ENCODE measurements around the gene CPEB4.

Gene CPEB4

DNA sequence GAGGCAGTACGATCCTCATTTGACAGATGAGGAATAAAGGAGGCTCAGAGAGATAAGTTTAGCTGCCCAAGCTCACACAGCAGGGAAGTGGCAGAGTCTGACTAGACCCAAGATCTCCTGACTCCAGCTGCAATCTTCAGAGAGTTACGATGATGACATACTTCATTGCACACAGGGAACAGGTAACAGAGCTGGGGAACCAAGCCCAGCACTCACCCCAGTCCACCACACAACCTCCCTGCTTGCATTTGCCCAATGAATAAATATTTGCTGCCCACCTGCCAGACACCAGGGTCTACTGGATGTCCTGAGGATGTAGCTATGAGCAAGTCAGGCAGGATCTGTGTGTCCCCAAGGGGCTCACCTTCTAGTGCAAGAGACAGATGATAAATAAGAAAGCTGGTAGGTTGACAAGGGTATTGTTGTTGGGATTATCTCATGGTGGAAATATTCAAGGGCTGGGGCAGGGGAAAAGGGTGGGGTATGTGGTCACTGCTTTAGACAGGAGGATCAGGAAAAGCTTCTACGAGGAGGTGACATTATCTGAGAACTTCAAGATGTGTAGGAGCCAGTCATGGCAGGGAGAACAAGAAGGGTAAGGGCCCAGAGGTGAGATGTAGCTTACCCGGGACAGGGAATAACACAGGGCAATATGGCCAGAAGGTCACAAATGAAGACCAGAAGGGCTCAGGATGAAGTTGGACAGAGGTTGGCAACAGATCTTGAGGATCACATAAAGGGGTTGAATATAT is 28.6 kb upstream of the CPEB4 start:
- no peak for DNase-seq

DNA sequence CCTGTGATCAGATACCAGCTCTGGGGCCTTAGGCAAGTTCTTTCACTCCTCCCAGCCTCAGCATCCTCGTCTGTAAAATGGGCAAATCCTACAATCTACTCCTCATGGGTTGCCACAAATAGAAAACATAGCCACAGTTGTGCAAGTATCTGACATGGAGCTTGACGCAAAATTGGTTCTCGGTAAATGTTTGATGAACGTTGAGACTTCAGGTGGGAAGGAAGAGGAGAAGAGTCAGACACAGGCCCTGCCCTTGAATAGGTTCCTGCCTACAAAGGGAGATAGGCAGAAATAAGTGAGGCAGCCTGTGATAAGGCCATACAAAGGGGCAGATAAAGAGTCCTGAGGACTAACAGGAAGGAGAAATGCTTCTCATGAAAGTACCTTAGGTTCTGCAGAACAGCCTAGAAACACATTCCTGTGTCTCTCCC is 26.1 kb upstream of the CPEB4 start:
- no peak for DNase-seq

- no peak for DNase-seq
Observed at GRCh38 chr5:173863359-173863758, 24.8 kb upstream of the CPEB4 start.

DNA sequence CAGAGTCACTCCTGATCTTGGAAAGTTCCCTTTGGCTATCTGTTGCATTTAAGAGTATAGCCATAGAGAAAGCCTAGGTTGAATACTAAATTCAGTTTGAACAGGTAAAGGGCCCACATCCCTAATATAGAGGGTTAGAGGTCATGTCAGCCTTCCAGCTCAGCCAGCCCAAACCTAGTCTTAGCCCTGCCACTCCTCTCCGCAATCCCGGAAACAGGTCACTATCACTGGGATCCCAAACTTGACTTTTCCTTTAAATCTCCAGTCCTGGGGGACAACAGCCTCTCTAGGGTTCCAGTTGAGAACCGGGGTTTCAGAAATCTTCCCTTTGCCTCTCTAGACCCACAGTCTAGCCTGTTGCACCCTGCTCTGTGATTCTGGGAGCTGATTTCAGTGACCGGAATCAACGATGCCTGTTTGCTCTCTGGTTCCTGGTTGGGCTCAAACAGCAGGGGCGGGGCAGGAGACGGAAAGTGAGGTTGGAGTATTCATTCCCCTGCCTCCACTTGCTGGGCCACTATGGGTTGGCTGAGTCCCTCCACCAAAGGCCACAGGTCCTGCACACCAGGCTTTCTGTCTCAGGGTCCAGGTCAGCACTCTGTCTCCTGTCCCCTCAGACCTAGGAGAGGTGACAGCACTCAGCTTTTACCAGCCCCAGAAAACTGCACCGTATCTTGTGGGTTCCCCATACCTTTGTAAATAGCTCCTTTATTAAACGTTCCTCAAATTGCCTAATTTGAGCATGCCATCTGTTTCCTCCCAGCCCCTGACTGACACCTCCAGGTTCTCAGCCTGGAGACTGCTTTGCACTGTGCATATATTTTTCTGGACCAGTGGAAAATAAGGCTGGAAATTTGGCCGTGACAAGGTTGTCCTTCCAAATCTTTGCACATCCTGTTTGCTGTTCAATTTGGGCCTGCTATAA is 23.8 kb upstream of the CPEB4 start:
- DNase-seq: no peak

GRCh38 chr5:173866243-173866857 is 21.8 kb upstream of the CPEB4 start:
- no peak for DNase-seq

GRCh38 chr5:173866858-173867679 is 21.1 kb upstream of the CPEB4 start:
- no peak for DNase-seq

DNA sequence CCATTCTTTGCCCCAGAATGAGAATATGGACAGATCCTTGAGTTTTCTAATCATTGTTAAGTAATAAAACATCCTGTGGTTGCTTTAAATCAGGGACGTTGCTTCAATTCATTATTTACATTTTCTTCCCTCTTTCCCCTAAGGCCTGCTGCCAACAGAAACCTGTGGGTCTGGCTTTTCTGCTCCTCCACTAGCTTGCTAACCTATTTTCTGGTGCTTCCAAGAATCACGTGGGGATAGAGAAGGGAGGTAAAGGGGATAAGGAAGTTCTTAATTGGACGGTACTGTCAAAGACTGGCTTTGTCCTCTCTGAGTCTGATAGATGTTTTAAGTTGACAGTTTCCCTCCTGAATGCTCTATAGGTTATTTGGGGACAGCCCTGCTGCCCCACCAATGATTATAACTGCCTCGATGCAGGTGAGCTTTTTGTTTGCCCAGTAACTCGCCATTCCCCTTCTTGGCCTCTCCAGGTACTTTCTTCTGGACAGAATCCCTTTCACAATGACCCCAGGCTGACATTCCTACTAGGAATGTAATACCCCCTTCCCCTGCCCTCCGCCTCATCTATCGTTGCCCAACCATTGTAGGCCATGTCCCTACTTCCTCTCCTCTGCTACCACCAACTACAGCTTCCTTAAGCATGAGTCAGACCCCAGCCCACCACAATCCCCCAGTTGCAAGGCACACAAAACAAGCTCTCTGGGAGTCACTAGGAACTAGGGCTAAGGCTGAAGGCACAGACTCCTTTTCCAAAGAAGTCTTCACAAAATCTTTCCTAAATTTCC is 19.9 kb upstream of the CPEB4 start:
- no peak for DNase-seq

- no peak for DNase-seq
Observed at GRCh38 chr5:173869316-173869715, 18.8 kb upstream of the CPEB4 start.

- no peak for DNase-seq
Observed at GRCh38 chr5:173872957-173873305, 15.2 kb upstream of the CPEB4 start.

DNA sequence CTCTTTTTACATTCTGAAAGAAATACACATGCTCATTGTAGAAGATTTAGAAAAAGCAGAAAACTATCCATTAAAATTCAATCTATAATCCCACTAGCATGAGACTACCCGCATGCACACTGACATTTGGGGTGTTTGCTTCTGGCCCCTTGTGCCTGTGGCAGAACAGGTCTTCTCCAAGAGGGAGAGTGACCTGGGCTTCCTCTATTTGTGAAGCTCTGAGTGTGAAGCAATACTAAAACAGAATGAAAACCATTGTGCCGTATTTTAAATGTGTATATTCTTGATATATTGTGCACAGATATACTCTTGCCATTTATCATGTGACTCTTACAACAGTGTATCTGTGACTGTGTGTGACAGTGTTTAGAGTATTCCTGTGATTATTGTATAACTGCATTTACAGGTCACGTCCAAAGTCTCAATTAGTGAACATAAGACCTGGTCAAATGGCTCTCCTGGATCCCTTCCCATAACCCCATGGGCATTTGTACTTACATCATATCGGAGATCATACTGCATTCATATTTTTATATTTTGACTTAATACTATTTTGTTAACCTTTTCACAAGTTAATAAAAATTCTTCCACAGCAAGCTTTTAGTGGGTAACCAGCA is 14.7 kb upstream of the CPEB4 start:
- DNase-seq: no peak

DNA sequence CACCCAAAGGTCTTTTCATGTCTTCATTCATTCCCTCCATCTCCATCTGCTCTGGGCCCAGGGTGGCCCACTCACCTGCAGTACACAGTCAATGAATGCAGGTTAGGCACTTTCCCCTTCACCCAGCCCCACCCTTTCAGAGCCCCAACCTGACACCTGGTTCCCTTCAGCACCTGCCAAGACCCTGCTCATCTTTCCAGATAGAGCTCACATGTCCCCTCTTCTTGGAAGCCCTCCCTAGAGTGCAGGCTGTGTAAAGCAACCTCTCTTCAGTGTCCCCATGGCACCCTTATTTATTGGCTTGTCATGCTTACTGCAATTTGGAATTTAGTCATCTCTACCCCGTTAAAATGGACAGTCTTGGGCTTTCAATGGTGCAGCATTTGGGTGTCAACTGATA is 13.0 kb upstream of the CPEB4 start:
- DNase-seq: no peak

DNA sequence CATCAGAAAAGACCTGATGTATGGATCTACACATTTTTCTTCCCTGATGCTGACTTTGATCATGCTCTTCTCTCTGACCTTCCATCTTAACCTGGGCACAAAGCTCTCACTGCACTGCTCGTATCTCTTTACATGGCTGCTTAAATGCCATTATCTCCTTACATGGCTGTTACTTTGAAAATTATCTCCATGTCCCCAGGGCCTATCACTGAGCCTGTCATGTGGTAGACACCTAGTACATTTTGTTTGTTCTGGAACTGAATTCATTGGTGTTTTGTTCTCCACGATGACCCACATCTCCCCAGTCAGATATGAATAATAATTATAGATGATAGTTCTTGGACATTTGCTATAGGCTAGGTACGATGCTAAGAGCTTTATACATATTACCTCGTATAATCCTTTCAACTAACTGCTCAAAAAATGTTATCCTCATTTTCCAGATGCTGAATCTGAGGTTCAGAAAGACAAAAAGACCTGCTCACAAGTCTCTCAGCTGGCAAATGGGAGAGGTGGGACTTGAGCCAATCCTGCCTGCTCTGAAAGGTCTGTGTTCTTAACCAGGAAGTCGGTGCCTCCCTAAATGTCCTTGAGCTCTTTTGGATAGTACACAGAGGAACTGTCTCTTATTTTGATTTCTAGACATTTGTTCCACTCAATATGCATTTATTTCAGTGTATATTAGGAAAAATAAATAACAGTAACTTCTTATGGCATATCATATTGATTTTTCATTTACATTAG is 9.8 kb upstream of the CPEB4 start:
- DNase-seq: no peak

GRCh38 chr5:173880306-173880985 is 7.7 kb upstream of the CPEB4 start:
- DNase-seq: no peak

GRCh38 chr5:173881811-173882575 is 6.2 kb upstream of the CPEB4 start:
- no peak for DNase-seq

DNA sequence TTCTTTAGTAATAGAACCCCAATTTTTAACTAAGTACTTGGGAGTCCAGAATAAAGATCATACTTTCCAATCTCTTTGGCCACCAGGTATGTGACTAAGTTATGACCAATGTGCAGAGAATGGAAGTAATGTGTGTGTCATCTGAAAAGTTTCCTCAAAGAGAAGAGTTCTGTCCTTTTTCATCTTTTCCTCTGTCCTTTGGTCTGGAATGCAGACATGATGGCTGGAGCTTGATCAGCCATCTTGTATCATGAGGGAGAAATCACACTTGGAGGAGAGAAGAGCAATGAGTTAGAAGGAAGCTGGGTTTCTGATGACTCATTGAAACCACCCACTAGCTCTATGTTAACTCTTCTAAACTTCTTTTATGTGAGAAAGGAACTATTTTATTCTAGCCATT is 5.5 kb upstream of the CPEB4 start:
- no peak for DNase-seq

DNA sequence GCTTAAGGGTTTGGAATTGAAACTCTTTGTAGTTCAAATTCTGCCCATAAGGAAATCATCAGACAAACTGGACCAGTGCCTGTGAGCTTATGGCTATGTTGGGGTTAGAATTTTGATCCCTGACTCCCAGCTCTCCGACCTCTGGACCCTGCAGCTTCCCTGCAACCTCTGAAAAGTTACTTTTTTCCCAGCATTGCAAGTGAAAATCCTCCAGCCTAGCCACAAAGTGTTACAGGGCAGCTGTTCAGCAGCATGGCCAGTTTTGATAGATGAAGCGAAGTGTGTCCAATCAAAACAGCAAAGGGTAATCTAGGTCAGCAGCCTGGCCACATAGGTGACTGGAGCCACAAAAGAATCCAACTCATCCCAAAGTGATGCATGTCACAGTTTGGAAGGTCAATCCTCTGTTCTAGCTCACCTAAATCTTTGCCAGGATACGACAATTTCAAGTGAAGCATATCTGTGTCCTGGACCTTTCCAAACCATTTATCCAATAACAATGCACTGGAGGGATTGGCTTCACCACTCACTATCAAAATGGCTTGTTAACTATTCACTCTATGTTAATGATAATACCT is 4.7 kb upstream of the CPEB4 start:
- DNase-seq: no peak

DNA sequence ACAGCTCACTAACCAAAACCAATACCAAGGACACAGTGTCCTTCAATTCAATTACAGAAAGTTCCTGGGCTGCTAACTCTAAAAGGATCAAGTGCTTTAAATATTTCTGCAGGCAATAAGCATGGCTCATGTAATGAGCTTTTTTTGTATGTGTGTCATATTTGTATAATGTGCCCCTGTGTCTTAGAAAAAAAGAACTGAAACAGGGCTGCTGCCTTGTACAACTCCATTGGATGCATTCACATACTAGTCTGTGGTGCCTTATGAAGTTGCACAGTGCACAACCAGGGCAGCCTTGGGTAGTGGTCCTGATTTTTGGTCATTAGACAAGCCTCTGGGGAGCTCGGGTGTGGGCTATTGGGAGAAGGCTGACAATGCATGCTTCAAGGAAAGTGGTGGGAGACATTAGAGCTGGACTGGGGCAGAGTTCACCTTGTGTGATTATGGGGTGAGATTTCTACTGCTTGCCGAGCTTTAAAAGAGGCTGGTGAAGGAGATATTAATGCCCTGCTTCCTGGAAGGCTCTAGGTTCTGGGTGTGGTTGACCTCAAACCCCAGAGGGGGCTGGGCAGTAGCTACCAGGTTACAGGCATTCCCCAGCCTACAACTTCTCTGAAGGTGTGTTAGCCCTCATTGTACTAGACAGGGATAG is 3.6 kb upstream of the CPEB4 start:
- no peak for DNase-seq

DNA sequence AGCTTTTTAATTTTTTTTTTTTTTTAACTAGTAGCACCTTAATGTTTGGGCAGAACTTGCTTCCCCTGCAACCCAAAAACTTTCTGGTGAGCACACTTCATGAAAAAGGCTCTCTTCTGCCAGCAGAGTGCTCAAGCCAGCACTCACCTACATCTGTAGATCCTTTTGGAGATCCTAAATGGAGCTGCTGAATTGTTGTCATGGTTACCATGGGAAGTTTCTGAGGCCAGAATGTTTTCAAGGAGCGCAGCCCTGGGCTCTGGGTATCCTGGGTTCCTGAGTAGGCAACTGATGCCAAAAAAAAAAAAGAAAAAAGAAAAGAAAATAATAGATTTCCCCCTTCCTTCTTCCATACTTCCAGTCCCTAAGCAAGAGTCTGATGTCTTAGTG is 3.1 kb upstream of the CPEB4 start:
- DNase-seq: no peak

All from NCI-H1930 (cell line).